Esophagus muscularis mucosa (tissue), 4 donors: ENCODE results near the gene RBM17. TPM values are rescaled to one million over a fixed set of nuclear protein-coding genes. Genes with fewer than 3 reads are reported as not detected.

Source experiments
- DNase-seq: peaks from one replicate; pipeline ENCODE4 v3.0.0-alpha.2; 2017; ENCODE audit errors: extremely low spot score
- H3K27ac ChIP-seq, 4 donors: fragments of 200-600 bp; sonication (generic); replicated peaks in 1 of 4; 1 replicate in 3 of 4; 2 replicates in 1 of 4; pipeline ENCODE4 v1.5.1; 2016 to 2019; ENCODE audit warnings: mild to moderate bottlenecking in 1 of 4
- H3K27me3 ChIP-seq, 4 donors: fragments of 200-600 bp; sonication (generic); one replicate each; pipeline versions ENCODE4 v1.5.1 to v1.6.0; 2016 to 2019
- H3K36me3 ChIP-seq, 4 donors: fragments of 200-600 bp; sonication (generic); one replicate each; pipeline ENCODE4 v1.5.1; 2016 to 2019
- H3K4me1 ChIP-seq, 4 donors: fragments of 200-600 bp; sonication (generic); one replicate each; pipeline ENCODE4 v1.5.1; 2016 to 2019
- H3K4me3 ChIP-seq, 4 donors: fragments of 200-600 bp; sonication (generic); 1 replicate in 2 of 4; 2 replicates in 2 of 4; pipeline ENCODE4 v1.5.1; 2016 to 2019; ENCODE audit warnings: mild to moderate bottlenecking in 4 of 4, moderate library complexity in 1 of 4
- H3K9me3 ChIP-seq, 4 donors: fragments of 200-600 bp; sonication (generic); 1 replicate in 3 of 4; 2 replicates in 1 of 4; pipeline ENCODE4 v1.5.1; 2016 to 2019
- CTCF ChIP-seq, 3 experiments: fragments of 200-600 bp in 2 of 3; fragments of 450-650 bp in 1 of 3; sonication (generic) in 2 of 3; IDR thresholded peaks; one replicate each; pipeline ENCODE4 v1.5.1; 2017 to 2019; ENCODE audit warnings: antibody characterized with exemption in 3 of 3, mild to moderate bottlenecking in 2 of 3, moderate library complexity in 1 of 3
- EP300 ChIP-seq: sonication (generic); formaldehyde crosslinking; IDR thresholded peaks from one replicate; pipeline ENCODE4 v1.6.1; 2017; ENCODE audit warnings: antibody characterized with exemption
- POLR2A ChIP-seq: fragments of 450-650 bp; IDR thresholded peaks from one replicate; pipeline ENCODE4 v1.6.1; 2017; ENCODE audit warnings: antibody characterized with exemption, moderate library complexity, mild to moderate bottlenecking, low read depth
- POLR2AphosphoS5 ChIP-seq, 2 donors: sonication (generic); formaldehyde crosslinking; IDR thresholded peaks; one replicate each; pipeline ENCODE4 v1.6.1; 2017; ENCODE audit warnings: antibody characterized with exemption in 2 of 2
- WGBS: methylation state at CpG from one replicate; pipeline ENCODE4 v1.1.5; 2018; 5-methylcytosine and 5-hydroxymethylcytosine counted together
- intact Hi-C: fragments of 100-400 bp; cut with DNase I; formaldehyde crosslinking; loops from one replicate; pipeline ENCODE4 v1.15.1; 2023
- total RNA-seq, 4 donors: library from RNA; depleted of rRNA; stranded (reverse); fragments of >200 nt; gene quantifications; one replicate each; pipeline versions ENCODE4 v1.1.0 to v1.2.1, GENCODE V29; 2016

The RBM17 gene
- total RNA-seq, 4 donors from 2014 or later = 48.5 to 72.9 (median 59.5) TPM

- H3K9me3 ChIP-seq = no peaks in the 10 kb centered on the region
- peak; percentile 72 for DNase-seq
- no peak overlapping the region for H3K27ac ChIP-seq
- H3K27me3 ChIP-seq = no peaks in the 10 kb centered on the region
- no peak overlapping the region for H3K4me3 ChIP-seq
- 80% methylated on average over 7 of the region's 7 CpGs for WGBS
- H3K4me1 ChIP-seq = peaks cover 16 to 32% (median 22%) of the 10 kb centered on the region in 4 donors
- no peaks in the 10 kb centered on the region for H3K36me3 ChIP-seq
- TF ChIP-seq CTCF (IDR thresholded peaks at IDR 0.05) (no peak), POLR2AphosphoS5 (IDR thresholded peaks at IDR 0.05) (no peak), EP300 (no peak), POLR2A (no peak)
- intact Hi-C loops = no loop called here
Measured at GRCh38 chr10:6047847-6048246, 41.0 kb upstream of the RBM17 start.

GRCh38 chr10:6048281-6049030 is 40.4 kb upstream of the RBM17 start:
- Histone ChIP-seq H3K4me1 (peaks cover 22 to 38% (median 27%) of the 10 kb centered on the region in 4 donors), H3K27ac (no peak overlapping the region), H3K36me3 (no peaks in the 10 kb centered on the region), H3K9me3 (no peaks in the 10 kb centered on the region), H3K4me3 (no peak overlapping the region), H3K27me3 (no peaks in the 10 kb centered on the region)
- intact Hi-C loops = no loop called here
- DNase-seq = peak; percentile 66
- WGBS = 90% methylated on average over 7 of the region's 7 CpGs
- TF ChIP-seq EP300 = no peak
- no peak for TF ChIP-seq POLR2AphosphoS5 (IDR thresholded peaks at IDR 0.05)
- TF ChIP-seq CTCF (IDR thresholded peaks at IDR 0.05) = no peak
- TF ChIP-seq POLR2A = no peak

GRCh38 chr10:6049031-6049400 is 39.8 kb upstream of the RBM17 start:
- DNase-seq = peak; percentile 78
- H3K27ac ChIP-seq = no peak overlapping the region
- H3K36me3 ChIP-seq = no peaks in the 10 kb centered on the region
- no peaks in the 10 kb centered on the region for H3K9me3 ChIP-seq
- H3K4me3 ChIP-seq = no peak overlapping the region
- peaks cover 24 to 42% (median 31%) of the 10 kb centered on the region in 4 donors for H3K4me1 ChIP-seq
- TF ChIP-seq POLR2AphosphoS5 (IDR thresholded peaks at IDR 0.05) = no peak
- TF ChIP-seq CTCF (IDR thresholded peaks at IDR 0.05) = no peak
- no peak for TF ChIP-seq EP300
- TF ChIP-seq POLR2A = no peak
- intact Hi-C loops = no loop called here
- WGBS = 100% methylated on average over 2 of the region's 2 CpGs
- H3K27me3 ChIP-seq = no peaks in the 10 kb centered on the region

DNA sequence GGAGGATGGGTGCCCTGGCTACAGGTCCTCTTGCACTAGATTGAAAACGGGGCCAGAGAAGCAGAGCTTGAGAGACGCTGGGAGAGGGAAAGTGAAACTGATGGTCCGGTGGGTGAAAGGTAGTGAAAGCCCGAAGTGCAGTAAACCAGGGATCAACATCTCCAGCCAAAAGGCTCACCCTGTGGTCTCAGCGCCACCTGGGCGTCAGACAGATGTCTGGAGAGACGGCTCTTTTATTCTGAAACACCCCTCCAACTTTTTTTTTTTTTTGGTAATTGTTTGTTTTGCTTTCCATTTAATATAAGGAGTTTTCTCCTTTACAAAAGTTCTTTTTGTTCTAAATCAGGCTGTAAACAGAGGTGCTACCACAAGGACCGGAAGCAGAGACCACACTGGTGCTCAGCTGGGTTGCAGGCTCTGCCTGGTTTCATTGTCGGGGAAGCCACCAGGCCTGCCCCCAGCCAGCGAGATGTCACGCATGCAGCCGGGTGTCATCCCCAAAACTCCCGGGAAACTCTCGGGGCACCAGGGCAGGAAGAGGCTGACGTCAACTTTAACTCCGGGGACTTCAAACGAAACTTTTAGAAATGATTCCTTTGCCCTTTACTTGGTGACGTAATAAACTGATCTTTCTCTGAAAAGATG is 37.9 kb upstream of the RBM17 start:
- Histone ChIP-seq H3K27me3 (no peaks in the 10 kb centered on the region), H3K9me3 (no peaks in the 10 kb centered on the region), H3K4me1 (peaks cover 28 to 42% (median 34%) of the 10 kb centered on the region in 4 donors), H3K27ac (peak overlapping the region; percentile 58 to 73 (median 66)), H3K4me3 (peak overlapping the region; percentile 43 to 55 (median 48)), H3K36me3 (no peaks in the 10 kb centered on the region)
- intact Hi-C loops = no loop called here
- DNase-seq = peak; percentile 92
- 23% methylated on average over 18 of the region's 18 CpGs for WGBS
- TF ChIP-seq CTCF (IDR thresholded peaks at IDR 0.05) = peak; percentile 8 to 33 (median 23)
- TF ChIP-seq EP300 = no peak
- TF ChIP-seq POLR2A = no peak
- peak in 1 of 2 donors; percentile 18 for TF ChIP-seq POLR2AphosphoS5 (IDR thresholded peaks at IDR 0.05)
